HG02885 (cell line): ENCODE results near the gene DNAI1.

Source experiments
- ATAC-seq: cut with Tn5 transposase; IDR thresholded peaks from one replicate; pipeline ENCODE4 v1.9.1; 2021; ENCODE audit warnings: mild to moderate bottlenecking; ENCODE audit not compliant: unreplicated experiment, poor library complexity

Gene DNAI1

DNA sequence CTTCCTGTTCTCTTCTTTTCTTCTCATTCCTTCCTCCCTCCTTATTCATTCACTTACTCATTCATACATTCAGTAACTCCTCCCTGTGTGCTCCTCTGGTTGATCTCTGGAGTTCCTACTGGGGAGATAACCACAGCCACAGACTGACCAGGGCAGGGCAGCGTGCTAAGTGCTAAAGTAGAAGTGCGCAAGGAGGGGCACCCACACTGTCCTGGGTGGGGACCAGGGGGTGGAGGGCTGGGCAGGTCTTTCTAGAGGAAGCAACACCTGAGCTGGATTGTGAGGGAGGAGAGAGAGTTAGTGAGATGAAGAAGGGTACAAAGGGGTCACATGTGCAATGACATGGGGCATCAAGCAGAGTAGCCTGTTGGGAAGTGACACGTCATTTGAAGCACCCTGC is 50.3 kb downstream of the DNAI1 start:
- ATAC-seq: no peak

GRCh38 chr9:34510497-34511468 is 52.2 kb downstream of the DNAI1 start:
- ATAC-seq: no peak

DNA sequence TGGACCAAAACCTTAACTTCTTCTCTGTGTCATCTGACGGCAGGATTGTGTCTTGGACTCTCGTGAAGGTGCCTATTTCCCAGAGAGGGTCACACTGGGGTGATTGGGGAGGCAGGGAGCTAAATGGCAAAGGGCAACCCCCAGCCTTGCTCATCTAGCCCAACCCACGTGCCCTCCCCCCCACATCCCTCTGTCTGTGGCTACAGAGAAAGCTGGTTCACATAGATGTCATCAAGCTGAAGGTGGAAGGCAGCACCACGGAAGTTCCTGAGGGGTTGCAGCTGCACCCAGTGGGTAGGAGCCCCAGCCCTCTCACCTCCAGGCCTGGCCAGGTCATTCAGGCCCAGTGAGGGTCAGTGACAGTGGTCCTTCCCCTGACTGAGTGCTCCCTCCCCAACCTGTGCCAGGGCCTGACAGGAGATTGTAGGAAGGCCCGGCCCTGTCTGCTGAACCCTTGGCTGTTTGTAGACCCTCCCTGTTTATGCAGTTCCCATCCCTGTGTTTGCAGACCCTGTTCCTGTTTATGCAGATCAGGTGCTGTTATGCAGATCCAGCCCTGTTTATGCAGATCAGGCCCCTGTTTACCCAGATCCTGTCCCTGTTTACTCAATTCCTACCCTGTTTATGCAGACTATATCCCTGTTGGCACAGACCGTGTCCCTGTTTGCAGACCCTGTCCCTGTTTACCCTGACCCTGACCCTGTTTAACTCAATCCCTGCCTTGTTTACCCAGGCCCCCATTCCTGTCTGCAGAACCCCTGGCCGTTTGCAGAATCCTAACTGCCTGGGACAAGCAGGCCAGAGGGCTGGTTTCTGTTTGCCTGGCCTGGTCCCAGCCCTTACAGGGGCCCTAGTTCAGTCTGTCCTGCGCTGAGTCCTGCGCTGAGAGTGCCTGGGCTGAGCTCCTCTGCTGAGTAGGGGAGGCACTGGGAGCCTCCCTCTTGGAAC is 53.8 kb downstream of the DNAI1 start:
- no peak for ATAC-seq

GRCh38 chr9:34513567-34514214 is 55.1 kb downstream of the DNAI1 start:
- ATAC-seq: no peak

- ATAC-seq: no peak
Observed at GRCh38 chr9:34514401-34514800, 55.8 kb downstream of the DNAI1 start.

DNA sequence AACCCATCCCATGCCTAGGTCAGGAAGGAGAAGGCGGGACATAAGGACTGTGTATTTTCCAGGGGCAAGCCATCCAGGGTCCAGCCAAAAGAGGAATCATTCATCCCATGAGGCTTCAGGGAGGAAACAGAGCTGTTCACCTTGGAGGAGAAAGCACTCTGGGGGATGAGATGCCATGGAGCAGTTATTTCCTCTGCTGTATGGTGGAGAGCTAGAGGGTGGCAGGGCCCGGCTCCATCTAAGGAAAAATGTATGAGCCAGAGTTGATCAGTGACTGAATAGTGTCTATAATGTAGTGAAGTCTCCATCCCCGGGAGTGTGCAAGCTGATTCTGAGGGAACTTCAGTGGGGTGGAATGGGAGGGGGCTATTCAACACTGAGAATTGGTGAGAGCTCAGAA is 56.2 kb downstream of the DNAI1 start:
- ATAC-seq: no peak

- no peak for ATAC-seq
Observed at GRCh38 chr9:34515959-34516358, 57.4 kb downstream of the DNAI1 start.

GRCh38 chr9:34517185-34517584 is 58.6 kb downstream of the DNAI1 start:
- no peak for ATAC-seq

GRCh38 chr9:34518110-34518616 is 59.6 kb downstream of the DNAI1 start:
- no peak for ATAC-seq

- no peak for ATAC-seq
Observed at GRCh38 chr9:34518896-34519295, 60.3 kb downstream of the DNAI1 start.

DNA sequence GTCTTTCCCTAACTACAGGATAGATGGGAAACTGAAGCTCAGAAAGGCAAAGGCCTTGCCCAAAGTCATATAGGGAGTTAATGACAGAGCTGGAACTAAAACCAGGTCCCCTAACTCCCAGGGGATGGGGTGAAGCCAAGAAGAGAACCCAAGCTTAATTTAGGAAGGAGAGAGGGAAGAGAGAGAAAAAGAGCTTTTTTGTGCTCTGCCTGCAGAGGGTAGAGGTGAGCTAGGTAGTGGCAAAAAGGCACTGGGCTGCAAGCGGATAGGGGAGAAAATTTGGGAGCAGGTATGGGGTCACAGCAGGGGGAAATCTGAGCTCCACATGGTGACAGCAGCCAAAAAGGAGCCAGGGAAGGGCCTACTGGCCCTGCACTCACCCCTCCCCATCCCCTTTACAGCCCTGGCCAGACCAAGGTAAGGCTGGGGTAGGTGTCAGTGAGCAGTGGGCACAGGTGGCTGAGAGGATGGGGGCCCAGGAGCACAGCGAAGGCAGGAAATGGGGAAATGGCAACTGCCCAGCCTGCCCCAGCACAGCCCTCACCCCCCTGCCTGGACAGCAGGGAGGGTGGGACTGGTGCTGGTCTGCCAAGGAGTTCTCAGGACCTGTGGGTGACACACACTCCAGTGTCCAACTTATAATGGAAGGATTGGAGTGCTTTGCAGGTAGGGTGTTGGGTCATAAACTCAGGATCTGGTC is 60.9 kb downstream of the DNAI1 start:
- ATAC-seq: no peak

- no peak for ATAC-seq
Observed at GRCh38 chr9:34520096-34520495, 61.5 kb downstream of the DNAI1 start.

DNA sequence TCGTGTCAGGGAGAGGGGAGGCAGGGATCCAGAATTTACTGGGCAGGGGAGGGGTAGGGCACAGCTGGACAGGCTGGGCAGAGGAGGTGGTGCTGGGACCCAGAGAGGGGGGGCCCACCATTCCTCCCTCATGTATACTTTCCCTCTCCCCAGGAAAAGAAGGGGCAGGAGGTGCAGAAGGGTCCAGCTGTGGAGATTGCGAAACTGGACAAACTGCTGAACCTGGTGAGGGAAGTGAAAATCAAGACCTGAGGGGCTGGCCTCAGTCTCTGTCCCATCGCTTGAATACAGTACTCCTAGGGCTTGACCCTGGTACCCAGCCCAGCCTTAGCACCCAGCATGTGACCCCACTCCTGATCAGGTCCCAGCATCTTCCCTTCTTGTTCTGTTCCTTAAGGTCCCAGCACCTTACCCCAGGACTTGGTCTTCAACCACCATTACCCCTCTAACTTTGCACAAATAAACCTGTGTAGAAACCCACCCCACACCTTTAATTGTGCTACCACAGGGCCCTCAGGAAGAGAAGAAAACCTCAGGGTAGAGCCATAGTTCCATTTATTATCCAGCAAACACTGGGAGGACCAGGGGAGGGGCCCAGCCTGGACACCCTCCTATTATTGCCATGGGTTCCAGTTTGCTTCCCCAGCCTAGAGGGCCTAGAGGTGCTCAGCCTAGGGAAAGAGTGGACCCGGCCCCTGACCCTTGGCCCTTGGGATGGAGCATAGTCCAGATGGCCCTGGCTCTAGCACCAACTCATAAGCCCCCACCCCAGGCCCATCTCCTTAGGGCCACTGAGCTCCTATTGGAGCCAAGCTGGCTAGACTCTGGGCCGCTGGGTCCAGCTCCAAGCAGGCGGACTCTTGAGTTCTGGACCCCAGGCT is 62.1 kb downstream of the DNAI1 start:
- no peak for ATAC-seq

DNA sequence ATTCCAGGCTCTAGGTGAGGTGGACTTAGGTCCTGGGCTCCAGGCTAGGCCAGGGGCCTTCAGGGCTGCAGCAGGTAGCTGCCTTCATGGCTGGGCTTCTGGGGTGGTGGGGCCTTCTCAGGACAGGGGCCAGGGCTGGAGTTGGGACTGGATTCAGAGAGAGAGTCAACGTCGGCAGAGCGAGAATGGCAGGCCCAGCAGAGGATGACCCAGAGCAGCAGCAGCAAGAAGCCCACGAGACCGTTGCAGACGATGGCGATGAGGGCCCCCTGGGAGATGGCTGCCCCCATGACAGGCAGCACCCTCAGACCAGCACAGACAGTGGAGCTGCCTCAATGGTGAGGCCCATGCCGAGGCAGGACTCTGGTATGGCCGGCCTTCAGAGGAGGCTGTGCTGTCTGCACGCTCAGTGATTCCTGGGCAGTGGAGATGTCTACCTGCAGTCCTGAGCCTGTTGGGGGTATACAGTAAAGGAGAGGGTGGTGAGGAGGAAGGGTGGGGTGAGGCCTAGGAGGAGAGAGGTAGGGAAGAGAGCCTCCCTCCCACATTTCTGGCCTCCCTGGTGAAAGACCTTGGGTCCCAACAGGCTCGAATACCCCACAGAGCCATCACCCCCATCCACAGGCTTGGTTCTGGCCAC is 62.9 kb downstream of the DNAI1 start:
- ATAC-seq: no peak

GRCh38 chr9:34522091-34522887 is 63.7 kb downstream of the DNAI1 start:
- ATAC-seq: no peak

- ATAC-seq: peak; percentile 89
Observed at GRCh38 chr9:34522971-34523797, 64.6 kb downstream of the DNAI1 start, which contains the start of gene ENHO. Gene ENHO, minus strand, starts transcription at chr9:34522990. Its CDS starts 1,295 bp downstream, at chr9:34521695.

DNA sequence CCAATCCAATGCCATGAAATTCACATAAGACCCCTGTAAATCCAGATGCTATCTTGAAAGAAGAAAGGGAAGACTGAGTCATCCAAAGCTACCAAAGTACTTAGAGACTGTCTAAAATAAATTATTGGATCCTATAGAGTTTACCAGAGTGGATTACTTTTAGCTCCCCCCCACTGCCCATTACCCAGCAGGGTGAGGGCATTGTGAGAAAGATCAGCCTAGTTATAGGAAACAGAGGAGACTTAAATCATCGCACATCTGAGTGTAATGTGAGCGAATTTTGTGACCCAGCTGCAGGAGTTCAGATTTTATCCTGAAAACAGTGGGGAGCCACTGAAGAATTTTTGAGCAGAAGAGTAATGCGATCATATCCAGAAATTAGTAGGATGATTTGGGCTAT is 65.7 kb downstream of the DNAI1 start:
- ATAC-seq: no peak
